ENCODE results near the gene MAX.

MAX gene

GRCh38 chr14:65065719-65066118 is 36.6 kb downstream of the MAX start:
- Histone ChIP-seq H3K23ac (ENCODE audit: low read depth, low read length, poor library complexity) (no peak overlapping the region), H3K36me3 (replicated peaks in 1 of 2; ENCODE audit: control insufficient read depth in 2 of 2, insufficient read depth in 2 of 2, low read length in 2 of 2) (peaks cover 30 to 66% of the 10 kb centered on the region in 2 donors), H2AK5ac (ENCODE audit: low read depth, low read length) (no peak overlapping the region)

GRCh38 chr14:65062096-65063075 is 39.9 kb downstream of the MAX start:
- H2BK12ac ChIP-seq (ENCODE audit: low read length), result no peak overlapping the region
- H3K4me3 ChIP-seq (ENCODE audit: low read length in 2 of 2), result no peak overlapping the region
- H3K23ac ChIP-seq (ENCODE audit: low read depth, low read length, poor library complexity), result no peak overlapping the region
- H3K18ac ChIP-seq (ENCODE audit: low read length), result no peak overlapping the region
- H2AFZ ChIP-seq (ENCODE audit: low read length), result no peak overlapping the region
- DNase-seq (ENCODE audit: low spot score), result no peak
- no peak overlapping the region for H3K4ac ChIP-seq (ENCODE audit: low read length)
- H3K9ac ChIP-seq (ENCODE audit: low read depth, low read length, poor library complexity), result no peak overlapping the region
- no peak overlapping the region for H2BK5ac ChIP-seq (ENCODE audit: low read length)
- H2BK15ac ChIP-seq (ENCODE audit: low read length), result no peak overlapping the region
- no peak overlapping the region for H2BK120ac ChIP-seq (ENCODE audit: low read depth, low read length)
- WGBS, 2 donors (ENCODE audit: extremely low coverage in 2 of 2, insufficient read length in 2 of 2, insufficient replicate concordance in 1 of 2), result no CpG with 5 or more reads among the region's 16 CpGs
- no peak overlapping the region for H4K91ac ChIP-seq (ENCODE audit: low read depth, low read length, poor library complexity)
- H3K79me1 ChIP-seq (ENCODE audit: low read depth, low read length), result peaks cover 2% of the 10 kb centered on the region
- H3K4me1 ChIP-seq (ENCODE audit: control insufficient read depth in 2 of 2, insufficient read depth in 1 of 2, low read depth in 1 of 2, low read length in 2 of 2), result no peaks in the 10 kb centered on the region
- no peak overlapping the region for H3K4me2 ChIP-seq (ENCODE audit: insufficient read depth, low read length, poor library complexity, severe bottlenecking)
- H2AK5ac ChIP-seq (ENCODE audit: low read depth, low read length), result no peak overlapping the region
- H3K27ac ChIP-seq (replicated peaks; ENCODE audit: low read length), result no peak overlapping the region
- no peaks in the 10 kb centered on the region for H3K9me3 ChIP-seq (replicated peaks in 1 of 2; ENCODE audit: control insufficient read depth in 2 of 2, insufficient read depth in 1 of 2, low read depth in 1 of 2, low read length in 2 of 2)
- no peaks in the 10 kb centered on the region for H3K27me3 ChIP-seq (ENCODE audit: control insufficient read depth in 3 of 3, insufficient read depth in 3 of 3, low read depth in 1 of 3, low read length in 3 of 3)
- peaks cover 30 to 61% of the 10 kb centered on the region in 2 donors for H3K36me3 ChIP-seq (replicated peaks in 1 of 2; ENCODE audit: control insufficient read depth in 2 of 2, insufficient read depth in 2 of 2, low read length in 2 of 2)
- no peak overlapping the region for H3K14ac ChIP-seq (ENCODE audit: low read length)
- no peak overlapping the region for H4K8ac ChIP-seq (ENCODE audit: low read depth, low read length)

More at GRCh38 chr14:65065719-65066118, 36.6 kb downstream of the MAX start:
- Histone ChIP-seq H2BK5ac (ENCODE audit: low read length) (no peak overlapping the region), H2BK120ac (ENCODE audit: low read depth, low read length) (no peak overlapping the region), H3K27ac (replicated peaks; ENCODE audit: low read length) (no peak overlapping the region), H3K14ac (ENCODE audit: low read length) (no peak overlapping the region), H3K79me1 (ENCODE audit: low read depth, low read length) (peaks cover 2% of the 10 kb centered on the region), H3K4me3 (ENCODE audit: low read length in 2 of 2) (no peak overlapping the region), H3K4me2 (ENCODE audit: insufficient read depth, low read length, poor library complexity, severe bottlenecking) (no peak overlapping the region), H3K18ac (ENCODE audit: low read length) (no peak overlapping the region), H3K9me3 (replicated peaks in 1 of 2; ENCODE audit: control insufficient read depth in 2 of 2, insufficient read depth in 1 of 2, low read depth in 1 of 2, low read length in 2 of 2) (no peaks in the 10 kb centered on the region), H4K91ac (ENCODE audit: low read depth, low read length, poor library complexity) (no peak overlapping the region), H2AFZ (ENCODE audit: low read length) (no peak overlapping the region), H3K4ac (ENCODE audit: low read length) (no peak overlapping the region), H4K8ac (ENCODE audit: low read depth, low read length) (no peak overlapping the region), H3K4me1 (ENCODE audit: control insufficient read depth in 2 of 2, insufficient read depth in 1 of 2, low read depth in 1 of 2, low read length in 2 of 2) (no peaks in the 10 kb centered on the region), H3K9ac (ENCODE audit: low read depth, low read length, poor library complexity) (no peak overlapping the region), H2BK15ac (ENCODE audit: low read length) (no peak overlapping the region), H2BK12ac (ENCODE audit: low read length) (no peak overlapping the region), H3K27me3 (ENCODE audit: control insufficient read depth in 3 of 3, insufficient read depth in 3 of 3, low read depth in 1 of 3, low read length in 3 of 3) (no peaks in the 10 kb centered on the region)
- no CpG with 5 or more reads among the region's 7 CpGs for WGBS, 2 donors (ENCODE audit: extremely low coverage in 2 of 2, insufficient read length in 2 of 2, insufficient replicate concordance in 1 of 2)
- no peak for DNase-seq (ENCODE audit: low spot score)

- Histone ChIP-seq H3K14ac (ENCODE audit: low read length) (no peak overlapping the region), H3K27ac (replicated peaks; ENCODE audit: low read length) (no peak overlapping the region), H2BK5ac (ENCODE audit: low read length) (no peak overlapping the region), H3K79me1 (ENCODE audit: low read depth, low read length) (peaks cover 2% of the 10 kb centered on the region), H3K4me2 (ENCODE audit: insufficient read depth, low read length, poor library complexity, severe bottlenecking) (no peak overlapping the region), H3K4ac (ENCODE audit: low read length) (no peak overlapping the region), H2BK120ac (ENCODE audit: low read depth, low read length) (no peak overlapping the region), H3K18ac (ENCODE audit: low read length) (no peak overlapping the region), H3K9ac (ENCODE audit: low read depth, low read length, poor library complexity) (no peak overlapping the region), H4K91ac (ENCODE audit: low read depth, low read length, poor library complexity) (no peak overlapping the region), H4K8ac (ENCODE audit: low read depth, low read length) (no peak overlapping the region), H3K23ac (ENCODE audit: low read depth, low read length, poor library complexity) (no peak overlapping the region), H3K9me3 (replicated peaks in 1 of 2; ENCODE audit: control insufficient read depth in 2 of 2, insufficient read depth in 1 of 2, low read depth in 1 of 2, low read length in 2 of 2) (no peaks in the 10 kb centered on the region), H2AK5ac (ENCODE audit: low read depth, low read length) (no peak overlapping the region), H3K36me3 (replicated peaks in 1 of 2; ENCODE audit: control insufficient read depth in 2 of 2, insufficient read depth in 2 of 2, low read length in 2 of 2) (peaks cover 26 to 44% of the 10 kb centered on the region in 2 donors), H3K4me3 (ENCODE audit: low read length in 2 of 2) (no peak overlapping the region), H2BK12ac (ENCODE audit: low read length) (no peak overlapping the region), H3K27me3 (ENCODE audit: control insufficient read depth in 3 of 3, insufficient read depth in 3 of 3, low read depth in 1 of 3, low read length in 3 of 3) (no peaks in the 10 kb centered on the region), H2AFZ (ENCODE audit: low read length) (no peak overlapping the region), H2BK15ac (ENCODE audit: low read length) (no peak overlapping the region), H3K4me1 (ENCODE audit: control insufficient read depth in 2 of 2, insufficient read depth in 1 of 2, low read depth in 1 of 2, low read length in 2 of 2) (no peaks in the 10 kb centered on the region)
- DNase-seq (ENCODE audit: low spot score), result no peak
Measured at GRCh38 chr14:65057695-65058094, 44.6 kb downstream of the MAX start.

- Histone ChIP-seq H3K14ac (ENCODE audit: low read length) (no peak overlapping the region), H3K4me1 (ENCODE audit: control insufficient read depth in 2 of 2, insufficient read depth in 1 of 2, low read depth in 1 of 2, low read length in 2 of 2) (no peaks in the 10 kb centered on the region), H3K9ac (ENCODE audit: low read depth, low read length, poor library complexity) (no peak overlapping the region), H3K27ac (replicated peaks; ENCODE audit: low read length) (no peak overlapping the region), H4K8ac (ENCODE audit: low read depth, low read length) (no peak overlapping the region), H2BK5ac (ENCODE audit: low read length) (no peak overlapping the region), H3K36me3 (replicated peaks in 1 of 2; ENCODE audit: control insufficient read depth in 2 of 2, insufficient read depth in 2 of 2, low read length in 2 of 2) (peaks cover 11 to 23% of the 10 kb centered on the region in 2 donors), H2BK12ac (ENCODE audit: low read length) (no peak overlapping the region), H3K18ac (ENCODE audit: low read length) (no peak overlapping the region), H3K4me3 (ENCODE audit: low read length in 2 of 2) (no peak overlapping the region), H4K91ac (ENCODE audit: low read depth, low read length, poor library complexity) (no peak overlapping the region), H3K4me2 (ENCODE audit: insufficient read depth, low read length, poor library complexity, severe bottlenecking) (no peak overlapping the region), H3K9me3 (replicated peaks in 1 of 2; ENCODE audit: control insufficient read depth in 2 of 2, insufficient read depth in 1 of 2, low read depth in 1 of 2, low read length in 2 of 2) (no peaks in the 10 kb centered on the region), H2BK15ac (ENCODE audit: low read length) (no peak overlapping the region), H3K23ac (ENCODE audit: low read depth, low read length, poor library complexity) (peak overlapping the region; percentile 61), H3K27me3 (ENCODE audit: control insufficient read depth in 3 of 3, insufficient read depth in 3 of 3, low read depth in 1 of 3, low read length in 3 of 3) (no peaks in the 10 kb centered on the region), H3K4ac (ENCODE audit: low read length) (no peak overlapping the region), H3K79me1 (ENCODE audit: low read depth, low read length) (peaks cover 1% of the 10 kb centered on the region), H2BK120ac (ENCODE audit: low read depth, low read length) (no peak overlapping the region), H2AK5ac (ENCODE audit: low read depth, low read length) (no peak overlapping the region), H2AFZ (ENCODE audit: low read length) (no peak overlapping the region)
- no CpG with 5 or more reads among the region's 23 CpGs for WGBS, 2 donors (ENCODE audit: extremely low coverage in 2 of 2, insufficient read length in 2 of 2, insufficient replicate concordance in 1 of 2)
- no peak for DNase-seq (ENCODE audit: low spot score)
Measured at GRCh38 chr14:65054471-65055085, 47.7 kb downstream of the MAX start.

Data from neuronal stem cell (in vitro differentiated cells).